Measurements from ENCODE around the gene TMEM14A. TPM values are rescaled to one million over a fixed set of nuclear protein-coding genes. Genes with fewer than 3 reads are reported as not detected.

The TMEM14A gene
- total RNA-seq, 1 donor from 2014 or later = 12.9 TPM

GRCh38 chr6:52733172-52733571, 62.3 kb downstream of the TMEM14A start:
- no peak for DNase-seq (ENCODE audit: low read depth)

- DNase-seq (ENCODE audit: low read depth) = no peak
These were observed 63.2 kb downstream of the TMEM14A start for GRCh38 chr6:52734072-52734471.

- DNase-seq (ENCODE audit: low read depth) = no peak
These were observed 64.2 kb downstream of the TMEM14A start for GRCh38 chr6:52735071-52735470.

GRCh38 chr6:52736145-52736544, 65.2 kb downstream of the TMEM14A start:
- no peak for DNase-seq (ENCODE audit: low read depth)

Other genes with a start within 250 kb of the TMEM14A start
- 70.0 and 81.3 TPM in 2 replicates for gene TRAM2, start 94.1 kb upstream of the TMEM14A start, total RNA-seq
- not detected in 2 replicates for gene GSTA2, start 92.4 kb downstream of the TMEM14A start, total RNA-seq
- not detected in 2 replicates for gene GSTA1, start 132.7 kb downstream of the TMEM14A start, total RNA-seq
- not detected in 2 replicates for gene GSTA5, start 169.7 kb downstream of the TMEM14A start, total RNA-seq
- not detected in 2 replicates for gene GSTA3, start 238.6 kb downstream of the TMEM14A start, total RNA-seq